COLO829 (cell line): ENCODE results near the gene TBL1XR1.

Experiments used
- DNase-seq: peaks from one replicate; pipeline ENCODE4 v3.0.0; 2012; ENCODE audit warnings: low spot score

The TBL1XR1 gene

GRCh38 chr3:177107461-177108239 lies 89.6 kb downstream of the TBL1XR1 start:
- no peak for DNase-seq

GRCh38 chr3:177106594-177106993 lies 90.7 kb downstream of the TBL1XR1 start:
- no peak for DNase-seq

- DNase-seq: no peak
These were observed 91.1 kb downstream of the TBL1XR1 start for GRCh38 chr3:177106184-177106583.

GRCh38 chr3:177105623-177106022 lies 91.7 kb downstream of the TBL1XR1 start:
- DNase-seq: no peak

- DNase-seq: no peak
These were observed 92.8 kb downstream of the TBL1XR1 start for GRCh38 chr3:177104299-177104992.

- DNase-seq: no peak
These were observed 94.7 kb downstream of the TBL1XR1 start for GRCh38 chr3:177102553-177102952.

- DNase-seq: no peak
These were observed 98.7 kb downstream of the TBL1XR1 start for GRCh38 chr3:177098551-177098950.

- no peak for DNase-seq
These were observed 100.7 kb downstream of the TBL1XR1 start for GRCh38 chr3:177096615-177097014.

GRCh38 chr3:177093966-177094365 lies 103.3 kb downstream of the TBL1XR1 start:
- no peak for DNase-seq

GRCh38 chr3:177089901-177090300 lies 107.4 kb downstream of the TBL1XR1 start:
- DNase-seq: peak; percentile 32

GRCh38 chr3:177089110-177089509 lies 108.2 kb downstream of the TBL1XR1 start:
- DNase-seq: no peak

- no peak for DNase-seq
These were observed 111.5 kb downstream of the TBL1XR1 start for GRCh38 chr3:177085794-177086193.

GRCh38 chr3:177084616-177085015 lies 112.7 kb downstream of the TBL1XR1 start:
- no peak for DNase-seq

GRCh38 chr3:177080122-177080521 lies 117.2 kb downstream of the TBL1XR1 start:
- no peak for DNase-seq

- DNase-seq: no peak
These were observed 117.6 kb downstream of the TBL1XR1 start for GRCh38 chr3:177079684-177080083.

- DNase-seq: no peak
These were observed 125.7 kb downstream of the TBL1XR1 start for GRCh38 chr3:177071496-177072156.

GRCh38 chr3:177069514-177070329 lies 127.6 kb downstream of the TBL1XR1 start:
- peak; percentile 59 for DNase-seq

- no peak for DNase-seq
These were observed 128.3 kb downstream of the TBL1XR1 start for GRCh38 chr3:177068967-177069366.

GRCh38 chr3:177066068-177066467 lies 131.2 kb downstream of the TBL1XR1 start:
- no peak for DNase-seq

- no peak for DNase-seq
These were observed 131.8 kb downstream of the TBL1XR1 start for GRCh38 chr3:177065285-177066033.

- DNase-seq: no peak
These were observed 135.1 kb downstream of the TBL1XR1 start for GRCh38 chr3:177062052-177062732.
